BJ (cell line): ENCODE measurements around the gene CLDN16. TPM values are rescaled to one million over a fixed set of nuclear protein-coding genes. Genes with fewer than 3 reads are reported as not detected.

Experiments used
- CTCF ChIA-PET: fragments of 350-600 bp; formaldehyde crosslinking; extraction: SDS; loops from one replicate; lab custom pipeline; 2021; ENCODE audit warnings: antibody characterized with exemption, inconsistent platforms; lab: Yijun Ruan, JAX
- POLR2A ChIA-PET: fragments of 300-600 bp; sonication (Branson Sonifier 250); formaldehyde crosslinking; extraction: SDS; loops from one replicate; lab custom pipeline; 2021; ENCODE audit warnings: antibody characterized with exemption; lab: Charles Lee
- DNase-seq: peaks from one replicate; pipeline ENCODE4 v3.0.0-alpha.2; 2011; ENCODE audit warnings: low read depth
- H3K27me3 ChIP-seq: 2 replicates; pipeline ENCODE4 v1.6.0; 2011; ENCODE audit warnings: low read length; ENCODE audit not compliant: control insufficient read depth, insufficient read depth
- H3K36me3 ChIP-seq: 2 replicates; pipeline ENCODE4 v1.5.1; 2011; ENCODE audit warnings: low read length; ENCODE audit not compliant: control insufficient read depth, insufficient read depth
- H3K4me3 ChIP-seq: 2 replicates; pipeline ENCODE4 v1.5.1; 2011; ENCODE audit warnings: low read depth, mild to moderate bottlenecking, control low read depth, low read length
- CTCF ChIP-seq: IDR thresholded peaks from 2 replicates; pipeline ENCODE4 v1.5.1; 2011; ENCODE audit warnings: low read depth, mild to moderate bottlenecking, control low read depth, inconsistent platforms, low read length, moderate library complexity; ENCODE audit not compliant: insufficient read depth
- polyA plus RNA-seq: library from polyadenylated mRNA; depleted of rRNA; stranded (reverse); fragments of >200 nt; gene quantifications from 2 replicates; pipeline ENCODE4 v1.2.3, GENCODE V29; 2011; rRNA removed

The CLDN16 gene
- polyA plus RNA-seq, 1 experiment: not detected

GRCh38 chr3:190458040-190458439, 70.1 kb downstream of the CLDN16 start:
- ChIA-PET CTCF (no interaction called here), POLR2A (no interaction called here)
- no peak for TF ChIP-seq CTCF
- no peaks in the 10 kb centered on the region for H3K36me3 ChIP-seq
- no peak overlapping the region for H3K4me3 ChIP-seq
- DNase-seq: no peak
- 0 out of 2 replicates have a peak, but pooled peaks cover 2% of the 10 kb centered on the region for H3K27me3 ChIP-seq

Other genes starting within 250 kb of the CLDN16 start
- gene CLDN1, start 65.7 kb upstream of the CLDN16 start, polyA plus RNA-seq: 1.3 and 1.7 TPM in 2 replicates
- gene TMEM207, start 61.7 kb downstream of the CLDN16 start, polyA plus RNA-seq: not detected in 2 replicates
- gene IL1RAP, start 125.9 kb downstream of the CLDN16 start, polyA plus RNA-seq: 8.6 and 9.0 TPM in 2 replicates